ENCODE measurements around the gene DPEP2. TPM values are rescaled to one million over a fixed set of nuclear protein-coding genes. Genes with fewer than 3 reads are reported as not detected.

Gene DPEP2
- total and polyA plus RNA-seq, 2 of the 13 experiments (the other 11 are each of a cell fraction or from before 2014, with no cell fraction given): 0.18 TPM; not detected in 1

GRCh38 chr16:67966549-67967182 is 32.6 kb downstream of the DPEP2 start (continued):
- no peak for TF ChIP-seq RFX5 (IDR thresholded peaks at IDR 0.05; ENCODE audit: low read depth, low read length)
- no peak for TF ChIP-seq SOX5 (CRISPR knock-in tag; IDR thresholded peaks at IDR 0.05; ENCODE audit: borderline replicate concordance)
- TF ChIP-seq TIGD3 (CRISPR knock-in tag; IDR thresholded peaks at IDR 0.05; ENCODE audit: borderline replicate concordance): peak; percentile 67; the same call in 1 of the 2 replicates
- TF ChIP-seq ZNF552 (CRISPR knock-in tag; IDR thresholded peaks at IDR 0.05; ENCODE audit: borderline replicate concordance): no peak
- TF ChIP-seq SUZ12 (IDR thresholded peaks at IDR 0.05; ENCODE audit: low read depth, low read length): no peak
- TF ChIP-seq NR2F6 (IDR thresholded peaks at IDR 0.05): peak; percentile 30; the same call in 1 of the 2 replicates
- no peak for TF ChIP-seq NR2F6 (CRISPR knock-in tag; IDR thresholded peaks at IDR 0.05)
- TF ChIP-seq ZNF512B (CRISPR knock-in tag; IDR thresholded peaks at IDR 0.05; ENCODE audit: borderline replicate concordance): peak; percentile 80; the same call in 1 of the 2 replicates
- TF ChIP-seq SNAPC2 (CRISPR knock-in tag; IDR thresholded peaks at IDR 0.05): no peak
- no peak for TF ChIP-seq SRSF9 (IDR thresholded peaks at IDR 0.05; ENCODE audit: borderline replicate concordance, insufficient read depth, low read depth, low read length, poor library complexity, severe bottlenecking)
- TF ChIP-seq ELF3 (CRISPR knock-in tag; IDR thresholded peaks at IDR 0.05): no peak
- TF ChIP-seq MNT (IDR thresholded peaks at IDR 0.05): no peak
- peak; percentile 82; the same call in 1 of the 2 replicates for TF ChIP-seq KAT7 (CRISPR knock-in tag; IDR thresholded peaks at IDR 0.05; ENCODE audit: borderline replicate concordance)
- TF ChIP-seq ZNF432 (CRISPR knock-in tag; IDR thresholded peaks at IDR 0.05; ENCODE audit: borderline replicate concordance): no peak
- no peak for TF ChIP-seq ATF7 (IDR thresholded peaks at IDR 0.05)
- TF ChIP-seq ATF7 (CRISPR knock-in tag; IDR thresholded peaks at IDR 0.05): 0 out of 2 replicates have a peak, but pooled peaks have one; percentile 60
- TF ChIP-seq TAF1 (CRISPR knock-in tag; IDR thresholded peaks at IDR 0.05): peak; percentile 72; the same call in 1 of the 2 replicates
- TF ChIP-seq PRMT3 (CRISPR knock-in tag; IDR thresholded peaks at IDR 0.05; ENCODE audit: borderline replicate concordance, low read depth): no peak
- TF ChIP-seq KMT2A (CRISPR knock-in tag; IDR thresholded peaks at IDR 0.05): peak; percentile 19; the same call in 1 of the 2 replicates
- TF ChIP-seq SMAD3 (CRISPR knock-in tag; IDR thresholded peaks at IDR 0.05): no peak
- no peak for TF ChIP-seq ZBTB37 (CRISPR knock-in tag; IDR thresholded peaks at IDR 0.05)
- TF ChIP-seq ZFX (CRISPR knock-in tag; IDR thresholded peaks at IDR 0.05; ENCODE audit: low read depth): peak; percentile 36
- TF ChIP-seq HDAC6 (IDR thresholded peaks at IDR 0.05; ENCODE audit: low read depth, low read length): no peak
- TF ChIP-seq ZNF816 (CRISPR knock-in tag; IDR thresholded peaks at IDR 0.05; ENCODE audit: borderline replicate concordance): no peak

All from HepG2 (cell line).